CD4-positive, alpha-beta T cell treated with Interleukin-15 for 1 hour (primary cell): ENCODE data around the gene OR8B12.

Source experiments
- DNase-seq: peaks from one replicate; pipeline ENCODE4 v3.0.0-alpha.2; 2020

The OR8B12 gene, protein sequence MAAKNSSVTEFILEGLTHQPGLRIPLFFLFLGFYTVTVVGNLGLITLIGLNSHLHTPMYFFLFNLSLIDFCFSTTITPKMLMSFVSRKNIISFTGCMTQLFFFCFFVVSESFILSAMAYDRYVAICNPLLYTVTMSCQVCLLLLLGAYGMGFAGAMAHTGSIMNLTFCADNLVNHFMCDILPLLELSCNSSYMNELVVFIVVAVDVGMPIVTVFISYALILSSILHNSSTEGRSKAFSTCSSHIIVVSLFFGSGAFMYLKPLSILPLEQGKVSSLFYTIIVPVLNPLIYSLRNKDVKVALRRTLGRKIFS

DNA sequence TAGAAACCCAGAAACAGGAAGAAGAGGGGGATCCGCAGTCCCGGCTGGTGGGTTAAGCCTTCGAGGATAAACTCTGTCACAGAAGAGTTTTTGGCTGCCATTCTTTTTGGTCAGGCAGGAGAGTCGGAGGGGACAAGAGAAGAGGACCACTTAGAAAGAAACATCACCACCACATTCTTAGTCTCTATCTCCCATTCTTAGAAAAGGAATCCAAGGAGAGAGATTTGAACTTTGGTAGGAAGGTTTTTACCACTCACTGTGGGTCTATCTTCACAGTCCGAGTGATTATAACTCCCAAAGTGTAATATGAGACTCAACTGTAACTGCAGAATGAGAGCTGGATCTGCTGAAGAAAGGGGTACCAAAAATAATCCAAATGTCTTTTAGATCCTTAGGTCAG lies at the start of gene OR8B12:
TSS of gene OR8B12 (minus strand) at position 101 of the 400 bp plus-strand sequence. CDS start at position 101, 0 bp downstream.
- no peak for DNase-seq

DNA sequence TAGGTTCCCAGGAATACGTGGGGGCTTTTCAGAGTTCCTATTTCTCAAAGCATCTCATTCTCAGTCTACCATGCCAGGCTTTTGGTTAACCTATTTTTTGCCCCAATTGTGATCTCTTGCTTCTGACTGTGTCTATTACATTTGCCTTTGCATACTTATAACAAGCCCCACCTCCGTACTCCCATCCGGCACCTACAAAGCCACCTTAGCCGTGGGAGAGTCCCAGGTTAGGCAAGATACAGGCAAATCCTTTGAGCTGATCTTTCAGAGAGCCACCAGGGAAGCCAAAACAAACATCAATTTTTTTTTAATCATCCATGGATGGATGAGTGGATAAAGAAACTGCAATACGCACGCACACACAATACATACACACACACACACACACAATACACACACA lies 49.2 kb upstream of the OR8B12 start:
- no peak for DNase-seq

GRCh38 chr11:124591430-124591829 lies 48.0 kb upstream of the OR8B12 start:
- no peak for DNase-seq

DNA sequence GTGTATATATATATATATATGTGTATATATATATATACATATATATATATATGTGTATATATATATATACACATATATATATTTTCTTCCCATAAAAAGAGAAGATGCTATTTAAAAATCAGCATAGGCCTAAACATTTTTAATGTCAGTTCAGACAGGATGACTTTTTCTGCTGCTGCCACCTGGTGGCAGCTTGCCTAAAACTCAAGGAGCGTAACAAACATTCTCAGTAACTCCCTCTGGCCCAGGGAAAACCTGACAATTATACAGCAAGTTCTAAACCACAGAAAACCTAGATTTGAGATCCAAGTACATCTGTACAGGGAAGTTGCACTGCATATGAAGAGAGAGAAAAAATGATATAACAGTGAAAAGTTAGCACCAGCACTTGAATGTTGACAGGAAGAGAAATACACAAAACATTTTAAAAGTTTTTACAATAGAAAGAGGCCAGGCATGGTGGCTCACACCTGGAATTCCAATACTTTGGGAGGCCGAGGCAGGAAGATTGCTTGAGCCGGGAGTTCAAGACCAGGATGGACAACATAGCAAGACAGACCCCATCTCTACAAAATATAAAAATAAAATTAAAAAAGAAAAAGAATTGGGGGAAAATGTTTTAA lies 42.9 kb upstream of the OR8B12 start:
- DNase-seq = no peak

- no peak for DNase-seq
These were observed 41.4 kb upstream of the OR8B12 start for GRCh38 chr11:124584681-124585372.

- DNase-seq = no peak
These were observed 40.3 kb upstream of the OR8B12 start for GRCh38 chr11:124583781-124584180.

- no peak for DNase-seq
These were observed 39.1 kb upstream of the OR8B12 start for GRCh38 chr11:124582565-124582964.

DNA sequence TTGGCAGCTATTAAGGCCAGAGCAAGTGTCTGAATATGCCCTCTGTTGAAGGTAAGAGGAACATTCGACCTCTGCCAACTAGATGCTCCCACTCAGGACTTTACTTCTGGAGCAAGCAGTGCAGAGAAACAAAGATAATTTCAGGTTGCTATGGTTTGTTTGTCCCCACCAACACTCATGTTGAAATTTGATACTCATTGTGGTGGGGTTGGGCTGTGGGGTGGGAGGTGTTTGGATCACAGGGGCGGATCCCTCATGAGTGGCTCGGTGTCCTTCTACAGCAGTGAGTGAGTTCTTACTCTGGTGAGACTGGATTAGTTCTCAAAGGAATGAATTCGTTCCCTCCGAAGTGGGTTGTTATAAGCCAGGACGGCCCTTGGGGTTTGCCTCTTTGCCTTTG lies 38.4 kb upstream of the OR8B12 start:
- DNase-seq = no peak

- DNase-seq = no peak
These were observed 35.3 kb upstream of the OR8B12 start for GRCh38 chr11:124578761-124579160.

DNA sequence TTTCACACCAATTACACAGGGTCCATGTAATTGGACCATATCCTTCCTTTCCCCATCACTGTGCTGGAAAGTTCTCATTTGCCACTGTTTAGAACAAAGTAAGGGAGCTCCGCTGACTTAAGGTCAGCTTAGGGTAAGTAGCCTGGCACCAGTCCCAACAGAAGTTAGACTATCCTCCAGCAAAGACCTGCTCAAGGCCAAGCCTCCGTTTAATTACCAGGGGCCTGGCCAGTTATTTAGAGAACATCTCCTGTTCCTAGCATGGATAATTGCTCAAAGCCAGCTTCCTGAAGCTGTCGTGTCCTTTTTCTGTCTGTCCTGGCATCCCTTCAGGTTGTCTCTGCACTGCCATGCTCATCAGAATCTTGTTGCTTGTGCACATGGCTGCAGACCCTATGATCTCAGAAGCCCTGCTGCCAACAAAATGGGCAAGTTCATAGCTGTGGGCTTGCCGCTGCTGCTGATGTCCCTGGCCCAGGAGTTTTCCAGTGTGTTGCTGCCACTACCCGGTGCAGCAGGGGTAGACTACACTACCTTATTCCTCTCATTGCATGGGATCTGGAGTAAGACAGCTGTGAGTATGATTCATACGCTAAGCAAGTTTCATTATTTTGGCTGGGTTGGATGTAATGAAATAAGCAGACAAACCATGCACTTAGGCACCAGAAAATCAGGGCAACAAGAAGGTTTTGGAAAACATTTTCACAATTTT lies 34.4 kb upstream of the OR8B12 start:
- DNase-seq = no peak

DNA sequence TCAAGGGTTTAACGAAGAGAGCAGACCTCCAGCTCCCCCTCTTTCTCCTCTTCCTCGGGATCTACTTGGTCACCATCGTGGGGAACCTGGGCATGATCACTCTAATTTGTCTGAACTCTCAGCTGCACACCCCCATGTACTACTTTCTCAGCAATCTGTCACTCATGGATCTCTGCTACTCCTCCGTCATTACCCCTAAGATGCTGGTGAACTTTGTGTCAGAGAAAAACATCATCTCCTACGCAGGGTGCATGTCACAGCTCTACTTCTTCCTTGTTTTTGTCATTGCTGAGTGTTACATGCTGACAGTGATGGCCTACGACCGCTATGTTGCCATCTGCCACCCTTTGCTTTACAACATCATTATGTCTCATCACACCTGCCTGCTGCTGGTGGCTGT lies 26.7 kb upstream of the OR8B12 start:
- DNase-seq = no peak

- no peak for DNase-seq
These were observed 26.2 kb upstream of the OR8B12 start, which contains the start of gene OR8A1 for GRCh38 chr11:124569697-124570096. OR8A1 (plus strand) TSS chr11:124569997; CDS start chr11:124570120, 123 bp downstream.

DNA sequence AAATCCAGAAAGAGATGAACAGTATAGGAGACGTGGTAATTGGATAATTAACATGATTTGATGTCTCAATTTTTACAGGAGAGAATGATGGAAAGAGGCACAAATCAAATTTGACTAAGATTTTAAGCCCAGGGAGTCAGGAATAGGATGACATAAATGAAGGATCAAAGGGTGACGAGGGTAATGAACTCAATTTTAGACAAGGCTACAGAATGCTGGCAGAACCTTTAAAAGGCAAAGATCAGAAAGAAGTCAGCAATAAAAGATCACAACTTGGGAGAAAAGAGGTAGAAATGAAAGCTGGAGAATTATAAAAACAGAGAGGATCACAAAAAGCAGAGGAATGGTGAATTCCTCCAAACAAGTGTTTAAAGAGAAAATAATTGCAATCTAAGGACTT lies 13.4 kb upstream of the OR8B12 start:
- no peak for DNase-seq

DNA sequence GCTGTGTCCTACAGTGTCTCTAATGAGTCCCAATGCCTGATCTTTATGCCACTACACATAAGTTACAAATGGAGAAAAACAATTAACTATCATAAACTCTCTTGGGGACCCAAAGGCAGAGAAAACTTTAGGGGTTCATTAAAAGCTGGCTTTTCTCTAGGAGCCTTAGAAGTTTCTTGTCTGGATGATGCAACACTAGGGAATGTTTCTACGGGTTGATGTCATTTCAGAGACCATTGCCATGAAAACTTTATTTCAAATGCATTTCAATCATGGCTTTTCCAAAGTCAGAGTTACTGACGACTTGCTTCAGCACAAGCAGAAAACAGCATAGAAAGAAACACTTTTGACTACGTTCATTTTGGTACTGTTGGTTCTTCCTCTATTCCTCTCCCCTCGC lies 8.5 kb upstream of the OR8B12 start:
- no peak for DNase-seq

- no peak for DNase-seq
These were observed 7.7 kb upstream of the OR8B12 start for GRCh38 chr11:124551189-124551588.

DNA sequence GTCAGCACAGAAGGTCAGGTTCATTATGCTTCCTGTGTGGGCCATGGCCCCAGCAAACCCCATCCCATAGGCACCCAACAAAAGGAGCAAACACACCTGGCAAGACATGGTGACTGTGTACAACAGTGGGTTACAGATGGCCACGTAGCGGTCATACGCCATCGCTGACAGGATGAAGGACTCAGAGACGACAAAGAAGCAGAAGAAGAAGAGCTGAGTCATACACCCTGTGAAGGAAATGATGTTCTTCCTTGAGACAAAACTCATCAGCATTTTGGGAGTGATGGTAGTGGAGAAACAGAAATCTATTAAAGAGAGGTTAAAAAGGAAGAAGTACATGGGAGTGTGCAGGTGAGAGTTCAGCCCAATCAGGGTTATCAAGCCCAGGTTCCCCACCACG lies 309 bp downstream of the OR8B12 start:
- DNase-seq = no peak

- no peak for DNase-seq
These were observed 2.2 kb downstream of the OR8B12 start for GRCh38 chr11:124541204-124541603.

DNA sequence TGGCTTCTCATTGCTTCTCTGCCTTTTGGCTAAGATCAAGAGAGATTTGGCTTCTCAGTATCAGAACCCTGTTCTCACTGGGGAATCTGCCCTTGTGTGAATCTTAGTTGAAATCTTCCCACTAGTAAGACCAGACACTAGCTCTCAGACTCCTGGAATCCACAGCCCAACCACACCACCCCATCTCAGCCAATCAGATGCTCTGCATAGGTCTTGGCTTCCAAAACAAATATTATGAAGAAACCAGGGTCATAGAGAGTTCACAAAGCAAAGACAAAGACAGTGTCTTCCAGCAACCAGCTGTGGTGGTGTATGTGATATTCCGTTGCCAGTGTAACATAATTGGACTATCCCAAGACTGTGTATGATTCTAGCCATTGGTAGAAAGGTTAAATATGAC lies 5.4 kb downstream of the OR8B12 start:
- no peak for DNase-seq

- DNase-seq = no peak
These were observed 6.9 kb downstream of the OR8B12 start for GRCh38 chr11:124536520-124536919.

DNA sequence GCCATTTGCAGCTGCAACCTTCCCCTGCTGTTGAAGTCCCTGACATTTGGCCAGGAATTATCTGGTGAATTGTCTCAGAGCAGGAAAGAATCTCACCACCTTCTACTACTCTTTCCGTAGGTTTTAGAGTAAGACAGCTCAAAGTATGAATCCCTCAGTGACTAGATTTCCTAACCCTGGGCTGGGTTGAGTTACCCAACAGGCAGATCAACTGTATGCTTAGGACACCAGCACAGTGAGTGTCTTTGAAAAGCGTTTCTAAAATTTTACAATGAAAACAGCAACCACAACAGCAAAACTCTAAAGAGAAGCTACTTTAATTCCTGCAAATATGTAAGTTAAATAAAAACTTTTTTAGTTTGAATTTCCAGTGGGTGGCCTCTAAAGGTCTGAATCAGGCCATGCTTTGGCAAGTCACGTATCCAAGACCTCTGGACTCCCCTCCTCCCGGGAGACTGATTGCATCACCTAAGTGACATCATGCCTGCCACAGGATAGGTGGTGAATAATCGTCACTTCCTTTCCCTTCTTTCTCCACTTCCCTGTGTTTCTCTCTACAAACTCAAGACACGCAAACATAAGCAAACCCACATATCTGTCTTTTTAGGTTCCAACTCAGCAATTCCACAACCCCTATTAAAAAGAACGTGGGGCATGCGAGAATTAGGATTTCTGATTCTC lies 7.8 kb downstream of the OR8B12 start:
- DNase-seq = no peak

DNA sequence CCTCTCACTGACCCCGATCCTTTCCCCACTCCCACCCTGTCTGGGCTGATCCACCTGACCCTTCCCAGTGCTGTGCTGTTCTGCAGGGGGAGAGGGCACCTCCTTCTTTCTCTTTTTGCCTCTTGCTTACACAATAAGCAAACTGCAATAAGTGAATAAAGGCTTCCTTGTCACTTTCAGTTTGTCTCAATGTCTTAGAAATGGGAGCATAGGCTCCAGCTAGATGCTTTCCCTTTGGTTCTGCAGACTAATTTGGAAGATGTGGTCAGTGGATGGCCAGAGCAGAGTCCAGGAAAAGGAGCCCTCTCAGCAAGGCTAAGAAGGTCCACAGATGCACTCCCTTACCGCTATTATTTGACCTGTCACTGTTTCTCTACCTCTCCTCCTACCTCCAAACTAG lies 9.4 kb downstream of the OR8B12 start:
- no peak for DNase-seq

- no peak for DNase-seq
These were observed 9.8 kb downstream of the OR8B12 start for GRCh38 chr11:124533626-124534025.

DNA sequence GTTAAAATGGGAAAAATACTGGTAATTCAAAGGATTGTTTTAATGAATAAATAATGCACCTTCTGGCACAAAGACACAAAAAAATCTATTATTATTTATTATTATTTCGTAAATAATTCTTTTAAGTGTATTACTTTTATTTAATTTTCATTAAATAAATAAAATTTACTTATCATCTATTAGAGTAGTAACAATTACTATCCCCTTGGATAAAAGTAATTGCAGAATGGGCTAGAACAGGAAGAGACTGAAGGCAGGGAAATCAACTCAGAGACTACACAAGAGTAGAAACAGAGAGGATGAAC lies 23.0 kb downstream of the OR8B12 start:
- DNase-seq = no peak
